Left lung (tissue), 10 donors: ENCODE measurements around the gene LOXHD1. TPM values are rescaled to one million over a fixed set of nuclear protein-coding genes. Genes with fewer than 3 reads are reported as not detected.

Source experiments
- ATAC-seq: fragments of 200-7000 bp; cut with Tn5 transposase; one replicate; pipeline ENCODE4 v1.9.1; 2020; ENCODE audit warnings: moderate library complexity
- DNase-seq, 4 donors: peaks; one replicate each; pipeline ENCODE4 v3.0.0-alpha.2; 2013 to 2020
- H3K27ac ChIP-seq, 2 donors: fragments of 200-600 bp; sonication (generic) in 1 of 2; one replicate each; pipeline versions ENCODE4 v1.5.0 to v1.8.0; 2020 to 2021
- H3K27me3 ChIP-seq, 2 donors: fragments of 200-600 bp; sonication (generic) in 1 of 2; one replicate each; pipeline versions ENCODE4 v1.5.0 to v1.8.0; 2020 to 2021
- H3K36me3 ChIP-seq, 2 donors: fragments of 200-600 bp; sonication (generic) in 1 of 2; one replicate each; pipeline versions ENCODE4 v1.5.0 to v1.8.0; 2020 to 2021
- H3K4me1 ChIP-seq, 2 donors: fragments of 200-600 bp; one replicate each; pipeline ENCODE4 v1.8.0; 2021
- H3K4me3 ChIP-seq, 2 donors: fragments of 200-600 bp; sonication (generic) in 1 of 2; one replicate each; pipeline versions ENCODE4 v1.5.0 to v1.8.0; 2020 to 2021; ENCODE audit warnings: mild to moderate bottlenecking in 1 of 2
- H3K9me3 ChIP-seq, 2 donors: fragments of 200-600 bp; sonication (generic) in 1 of 2; one replicate each; pipeline versions ENCODE4 v1.5.0 to v1.8.0; 2020 to 2021
- intact Hi-C, 2 donors: fragments of 100-400 bp; cut with DNase I; formaldehyde crosslinking; loops; one replicate each; pipeline versions ENCODE4 v1.11.2 to v1.14.2; 2022
- polyA plus RNA-seq, 6 donors: library from polyadenylated mRNA; unstranded; fragments of 120-200 nt; gene quantifications; one replicate each; pipeline ENCODE4 v1.2.1, GENCODE V29; 2013; ENCODE audit not compliant: insufficient read length in 6 of 6
- total RNA-seq, 2 donors: library from RNA; stranded (reverse); fragmentation: NEBNext Ultra II Directional; extraction: Animal tissue kit (Norgen Biotek cat#: 25700); gene quantifications; one replicate each; pipeline ENCODE4 v1.2.1, GENCODE V29; 2021
- TF ChIP-seq, protein P1 (sequence below), 2 donors: fragments of 200-600 bp; sonication (generic) in 1 of 2; IDR thresholded peaks; one replicate each; pipeline versions ENCODE4 v1.5.0 to v1.8.0; 2021; ENCODE audit warnings: antibody characterized with exemption in 2 of 2
- donor health status: DM: no; HTN: yes; CAD: no.
- donor health status: DM: no; HTN: no; CAD: no.

LOXHD1 gene
- total and polyA plus RNA-seq, 8 donors = 0.52 to 2.0 (median 1.2) TPM

DNA sequence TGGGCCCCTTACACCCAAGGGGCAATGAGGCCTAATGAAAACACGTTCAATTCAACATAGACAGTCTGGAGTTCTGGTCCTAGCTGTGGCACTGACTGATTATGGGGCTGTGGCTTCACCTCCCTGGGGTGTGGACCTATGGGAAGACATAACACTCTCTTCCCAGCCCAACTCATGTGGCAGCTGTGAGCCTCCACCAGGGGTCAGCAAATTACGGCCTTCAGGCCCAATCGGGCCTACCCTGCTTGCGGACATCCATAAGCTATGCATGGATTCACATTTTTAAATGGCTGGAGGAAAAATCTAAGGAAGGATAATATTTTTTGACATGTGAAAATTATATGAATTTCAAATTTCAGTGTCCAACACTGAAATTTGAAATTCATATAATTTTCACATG, 101.3 kb downstream of the LOXHD1 start:
- peak in 1 of 4 donors; percentile 7 for DNase-seq
- ATAC-seq = peak; percentile 25
- no peaks in the 10 kb centered on the region for H3K36me3 ChIP-seq
- no peak overlapping the region for H3K4me3 ChIP-seq
- TF ChIP-seq, protein P1, sequence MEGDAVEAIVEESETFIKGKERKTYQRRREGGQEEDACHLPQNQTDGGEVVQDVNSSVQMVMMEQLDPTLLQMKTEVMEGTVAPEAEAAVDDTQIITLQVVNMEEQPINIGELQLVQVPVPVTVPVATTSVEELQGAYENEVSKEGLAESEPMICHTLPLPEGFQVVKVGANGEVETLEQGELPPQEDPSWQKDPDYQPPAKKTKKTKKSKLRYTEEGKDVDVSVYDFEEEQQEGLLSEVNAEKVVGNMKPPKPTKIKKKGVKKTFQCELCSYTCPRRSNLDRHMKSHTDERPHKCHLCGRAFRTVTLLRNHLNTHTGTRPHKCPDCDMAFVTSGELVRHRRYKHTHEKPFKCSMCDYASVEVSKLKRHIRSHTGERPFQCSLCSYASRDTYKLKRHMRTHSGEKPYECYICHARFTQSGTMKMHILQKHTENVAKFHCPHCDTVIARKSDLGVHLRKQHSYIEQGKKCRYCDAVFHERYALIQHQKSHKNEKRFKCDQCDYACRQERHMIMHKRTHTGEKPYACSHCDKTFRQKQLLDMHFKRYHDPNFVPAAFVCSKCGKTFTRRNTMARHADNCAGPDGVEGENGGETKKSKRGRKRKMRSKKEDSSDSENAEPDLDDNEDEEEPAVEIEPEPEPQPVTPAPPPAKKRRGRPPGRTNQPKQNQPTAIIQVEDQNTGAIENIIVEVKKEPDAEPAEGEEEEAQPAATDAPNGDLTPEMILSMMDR (IDR thresholded peaks at IDR 0.05) = peak in 1 of 2 donors; percentile 37
- H3K27ac ChIP-seq = no peak overlapping the region
- H3K9me3 ChIP-seq = peaks cover 0 to under 1% of the 10 kb centered on the region in 2 donors
- H3K27me3 ChIP-seq = no peaks in the 10 kb centered on the region
- H3K4me1 ChIP-seq = no peaks in the 10 kb centered on the region
- intact Hi-C loops = loop anchor here in 1 of 2 donors (5.0 kb wide), 1 partner anchor 67 kb away; no protein-coding TSS in a partner anchor

DNA sequence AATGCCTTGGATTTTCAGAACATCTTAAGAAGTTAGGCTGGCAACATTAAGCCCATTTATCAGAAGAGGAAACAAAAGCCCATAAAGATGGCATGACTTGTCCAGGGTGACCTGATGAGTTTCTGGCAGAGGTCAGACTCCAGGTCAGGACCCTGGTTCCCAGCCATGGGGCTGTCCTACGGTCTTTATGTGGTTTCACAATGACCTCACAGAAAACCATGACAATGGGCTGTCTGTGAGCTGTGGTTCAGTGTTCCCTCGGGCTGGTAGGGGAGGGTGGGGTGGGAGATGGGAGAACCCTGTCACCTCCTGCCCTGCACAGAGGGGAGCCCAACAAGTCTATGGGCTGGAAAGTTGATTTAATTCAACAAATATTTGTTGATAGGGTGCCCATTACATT, 101.8 kb downstream of the LOXHD1 start:
- TF ChIP-seq, protein P1 (IDR thresholded peaks at IDR 0.05) = no peak
- Histone ChIP-seq H3K27ac (no peak overlapping the region), H3K9me3 (peaks cover 0 to 3% of the 10 kb centered on the region in 2 donors), H3K4me3 (no peak overlapping the region), H3K27me3 (no peaks in the 10 kb centered on the region), H3K4me1 (no peaks in the 10 kb centered on the region), H3K36me3 (no peaks in the 10 kb centered on the region)
- ATAC-seq (no peak), DNase-seq (no peak)
- intact Hi-C loops = loop anchor here in 1 of 2 donors (5.0 kb wide), 1 partner anchor 67 kb away; no protein-coding TSS in a partner anchor

DNA sequence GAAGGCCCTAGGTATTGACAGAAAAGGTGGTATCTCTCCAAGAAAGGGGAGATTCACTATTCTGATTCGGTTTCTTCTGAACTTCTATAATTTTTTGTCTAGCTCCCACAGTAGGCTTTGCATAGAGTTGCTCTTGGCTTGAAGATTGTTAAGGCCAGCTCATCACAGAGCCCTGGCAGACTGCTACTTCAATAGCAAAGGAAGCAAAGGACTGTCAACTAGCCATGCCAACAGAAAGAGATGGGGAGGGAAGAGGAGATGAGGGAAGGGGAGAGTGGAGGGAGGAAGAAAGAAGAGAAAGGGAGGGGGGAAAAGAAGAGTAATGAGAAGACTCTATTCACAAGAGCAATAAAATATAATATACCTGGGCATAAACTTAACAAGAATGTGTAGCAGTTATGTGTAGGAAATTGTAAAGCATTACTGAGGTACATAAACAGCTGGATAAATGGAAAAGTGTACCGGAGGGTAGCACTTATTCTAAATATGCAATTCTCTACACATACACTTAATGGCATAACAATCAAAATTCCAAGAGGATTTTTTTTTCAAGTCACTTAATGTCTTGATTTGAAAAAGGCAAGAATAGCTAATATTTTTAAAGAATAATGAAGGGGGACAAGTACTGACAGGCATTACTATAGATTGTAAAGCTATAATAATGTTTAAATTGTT, 102.5 kb downstream of the LOXHD1 start:
- no peak overlapping the region for H3K4me3 ChIP-seq
- TF ChIP-seq, protein P1 (IDR thresholded peaks at IDR 0.05) = no peak
- no peak for DNase-seq
- intact Hi-C loops = loop anchor here in 1 of 2 donors (5.0 kb wide), 1 partner anchor 68 kb away; no protein-coding TSS in a partner anchor
- no peak for ATAC-seq
- no peaks in the 10 kb centered on the region for H3K4me1 ChIP-seq
- H3K9me3 ChIP-seq = peaks cover 0 to 3% of the 10 kb centered on the region in 2 donors
- H3K27ac ChIP-seq = no peak overlapping the region
- H3K27me3 ChIP-seq = no peaks in the 10 kb centered on the region
- H3K36me3 ChIP-seq = no peaks in the 10 kb centered on the region

DNA sequence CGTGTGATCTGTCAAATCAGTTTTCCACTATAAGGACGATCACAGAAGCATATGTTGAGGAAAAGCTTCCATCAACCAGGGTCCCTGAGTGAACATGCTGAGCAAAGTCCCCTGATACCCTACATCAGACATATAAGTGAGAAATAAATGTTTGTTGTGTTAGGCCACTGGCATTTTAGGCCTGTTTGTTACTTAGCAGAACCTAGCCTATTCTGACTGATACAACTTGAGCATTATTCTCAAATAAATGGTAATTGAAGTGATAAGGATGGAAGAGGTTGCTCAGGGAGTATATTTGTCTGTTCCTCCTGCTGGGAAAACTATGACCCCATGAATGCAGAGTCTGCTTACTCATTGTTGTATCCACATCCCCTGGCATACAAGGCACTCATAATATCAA, 106.4 kb downstream of the LOXHD1 start:
- Histone ChIP-seq H3K9me3 (peaks cover 0 to 3% of the 10 kb centered on the region in 2 donors), H3K4me3 (no peak overlapping the region), H3K4me1 (no peaks in the 10 kb centered on the region), H3K27me3 (no peaks in the 10 kb centered on the region), H3K27ac (no peak overlapping the region), H3K36me3 (no peaks in the 10 kb centered on the region)
- ATAC-seq = no peak
- TF ChIP-seq, protein P1 (IDR thresholded peaks at IDR 0.05) = no peak
- intact Hi-C loops = no loop called here
- DNase-seq = no peak

DNA sequence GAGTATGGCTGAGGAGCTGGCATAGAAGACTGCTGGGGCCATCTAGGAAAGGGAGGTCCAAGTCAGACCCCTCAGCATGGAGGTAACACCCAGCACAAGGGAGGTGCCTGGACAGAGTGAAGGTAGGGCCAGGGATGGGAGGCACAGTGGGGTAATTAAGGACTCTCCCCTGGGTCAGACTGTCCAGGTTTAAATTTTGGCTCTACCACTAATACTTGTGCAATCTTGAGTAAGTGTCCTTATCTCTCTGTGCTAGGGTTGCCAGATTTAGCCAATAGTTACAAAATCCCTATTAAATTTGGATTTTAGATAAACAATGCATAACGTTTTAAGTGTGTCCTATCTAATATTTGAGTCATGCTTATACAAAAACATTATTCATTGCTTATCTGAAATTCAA, 109.5 kb downstream of the LOXHD1 start:
- intact Hi-C loops = no loop called here
- peaks cover 0 to 3% of the 10 kb centered on the region in 2 donors for H3K9me3 ChIP-seq
- DNase-seq (peak in 1 of 4 donors; percentile 1), ATAC-seq (no peak)
- H3K4me1 ChIP-seq = no peaks in the 10 kb centered on the region
- H3K4me3 ChIP-seq = no peak overlapping the region
- TF ChIP-seq, protein P1 (IDR thresholded peaks at IDR 0.05) = no peak
- H3K27ac ChIP-seq = no peak overlapping the region
- H3K27me3 ChIP-seq = no peaks in the 10 kb centered on the region
- no peaks in the 10 kb centered on the region for H3K36me3 ChIP-seq
